8988T (cell line): Measurements from ENCODE around the gene WDR82.

ENCODE experiments used
- DNase-seq: peaks from one replicate; pipeline ENCODE4 v3.0.0; 2011

Gene WDR82

GRCh38 chr3:52306978-52307377, 28.5 kb upstream of the WDR82 start:
- no peak for DNase-seq

GRCh38 chr3:52305926-52306325, 27.5 kb upstream of the WDR82 start:
- DNase-seq = no peak

- no peak for DNase-seq
Observed at GRCh38 chr3:52303811-52304210, 25.4 kb upstream of the WDR82 start.

- no peak for DNase-seq
Observed at GRCh38 chr3:52302426-52303145, 24.1 kb upstream of the WDR82 start.

- peak; percentile 79 for DNase-seq
Observed at GRCh38 chr3:52299879-52300611, 21.6 kb upstream of the WDR82 start.

GRCh38 chr3:52299247-52299878, 20.9 kb upstream of the WDR82 start:
- no peak for DNase-seq

GRCh38 chr3:52298149-52299098, 20.0 kb upstream of the WDR82 start:
- DNase-seq = no peak

- no peak for DNase-seq
Observed at GRCh38 chr3:52297242-52298148, 19.0 kb upstream of the WDR82 start.

GRCh38 chr3:52295671-52296208, 17.3 kb upstream of the WDR82 start:
- DNase-seq = no peak

GRCh38 chr3:52294320-52295150, 16.1 kb upstream of the WDR82 start:
- DNase-seq = no peak

GRCh38 chr3:52293491-52294319, 15.3 kb upstream of the WDR82 start:
- no peak for DNase-seq

- DNase-seq = no peak
Observed at GRCh38 chr3:52292247-52293065, 14.0 kb upstream of the WDR82 start.

GRCh38 chr3:52291508-52292181, 13.2 kb upstream of the WDR82 start:
- peak; percentile 71 for DNase-seq

GRCh38 chr3:52290596-52291507, 12.4 kb upstream of the WDR82 start:
- no peak for DNase-seq

- DNase-seq = peak; percentile 40
Observed at GRCh38 chr3:52289747-52290595, 11.5 kb upstream of the WDR82 start.

GRCh38 chr3:52289338-52289746, 10.9 kb upstream of the WDR82 start:
- DNase-seq = no peak
